ENCODE data around the gene MAP3K8. TPM values are rescaled to one million over a fixed set of nuclear protein-coding genes. Genes with fewer than 3 reads are reported as not detected.

MAP3K8 gene
- total and polyA plus RNA-seq, 2 of the 8 experiments (the other 6 are each of a cell fraction or from before 2014, with no cell fraction given): 5.6 to 6.0 TPM

DNA sequence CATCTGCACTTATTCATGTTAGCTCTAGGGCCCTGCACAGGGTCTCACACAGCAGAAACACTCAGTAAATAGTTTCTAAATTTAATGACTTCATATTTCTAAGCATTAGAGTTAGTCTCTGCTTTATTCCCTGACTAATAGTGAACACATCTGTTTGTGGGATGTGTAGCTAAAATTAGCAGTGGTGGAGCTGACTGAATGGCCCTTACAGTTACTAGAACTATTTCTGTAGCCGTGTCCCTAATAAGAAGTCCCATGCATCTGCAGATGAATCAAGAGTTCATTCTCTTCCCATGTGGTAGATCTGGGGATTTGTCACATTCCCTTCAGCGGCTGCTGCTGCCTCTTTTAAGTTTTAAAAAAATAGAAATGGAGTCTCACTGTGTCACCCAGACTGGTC, 11.7 kb downstream of the MAP3K8 start (continued):
- TF ChIP-seq, protein P1, sequence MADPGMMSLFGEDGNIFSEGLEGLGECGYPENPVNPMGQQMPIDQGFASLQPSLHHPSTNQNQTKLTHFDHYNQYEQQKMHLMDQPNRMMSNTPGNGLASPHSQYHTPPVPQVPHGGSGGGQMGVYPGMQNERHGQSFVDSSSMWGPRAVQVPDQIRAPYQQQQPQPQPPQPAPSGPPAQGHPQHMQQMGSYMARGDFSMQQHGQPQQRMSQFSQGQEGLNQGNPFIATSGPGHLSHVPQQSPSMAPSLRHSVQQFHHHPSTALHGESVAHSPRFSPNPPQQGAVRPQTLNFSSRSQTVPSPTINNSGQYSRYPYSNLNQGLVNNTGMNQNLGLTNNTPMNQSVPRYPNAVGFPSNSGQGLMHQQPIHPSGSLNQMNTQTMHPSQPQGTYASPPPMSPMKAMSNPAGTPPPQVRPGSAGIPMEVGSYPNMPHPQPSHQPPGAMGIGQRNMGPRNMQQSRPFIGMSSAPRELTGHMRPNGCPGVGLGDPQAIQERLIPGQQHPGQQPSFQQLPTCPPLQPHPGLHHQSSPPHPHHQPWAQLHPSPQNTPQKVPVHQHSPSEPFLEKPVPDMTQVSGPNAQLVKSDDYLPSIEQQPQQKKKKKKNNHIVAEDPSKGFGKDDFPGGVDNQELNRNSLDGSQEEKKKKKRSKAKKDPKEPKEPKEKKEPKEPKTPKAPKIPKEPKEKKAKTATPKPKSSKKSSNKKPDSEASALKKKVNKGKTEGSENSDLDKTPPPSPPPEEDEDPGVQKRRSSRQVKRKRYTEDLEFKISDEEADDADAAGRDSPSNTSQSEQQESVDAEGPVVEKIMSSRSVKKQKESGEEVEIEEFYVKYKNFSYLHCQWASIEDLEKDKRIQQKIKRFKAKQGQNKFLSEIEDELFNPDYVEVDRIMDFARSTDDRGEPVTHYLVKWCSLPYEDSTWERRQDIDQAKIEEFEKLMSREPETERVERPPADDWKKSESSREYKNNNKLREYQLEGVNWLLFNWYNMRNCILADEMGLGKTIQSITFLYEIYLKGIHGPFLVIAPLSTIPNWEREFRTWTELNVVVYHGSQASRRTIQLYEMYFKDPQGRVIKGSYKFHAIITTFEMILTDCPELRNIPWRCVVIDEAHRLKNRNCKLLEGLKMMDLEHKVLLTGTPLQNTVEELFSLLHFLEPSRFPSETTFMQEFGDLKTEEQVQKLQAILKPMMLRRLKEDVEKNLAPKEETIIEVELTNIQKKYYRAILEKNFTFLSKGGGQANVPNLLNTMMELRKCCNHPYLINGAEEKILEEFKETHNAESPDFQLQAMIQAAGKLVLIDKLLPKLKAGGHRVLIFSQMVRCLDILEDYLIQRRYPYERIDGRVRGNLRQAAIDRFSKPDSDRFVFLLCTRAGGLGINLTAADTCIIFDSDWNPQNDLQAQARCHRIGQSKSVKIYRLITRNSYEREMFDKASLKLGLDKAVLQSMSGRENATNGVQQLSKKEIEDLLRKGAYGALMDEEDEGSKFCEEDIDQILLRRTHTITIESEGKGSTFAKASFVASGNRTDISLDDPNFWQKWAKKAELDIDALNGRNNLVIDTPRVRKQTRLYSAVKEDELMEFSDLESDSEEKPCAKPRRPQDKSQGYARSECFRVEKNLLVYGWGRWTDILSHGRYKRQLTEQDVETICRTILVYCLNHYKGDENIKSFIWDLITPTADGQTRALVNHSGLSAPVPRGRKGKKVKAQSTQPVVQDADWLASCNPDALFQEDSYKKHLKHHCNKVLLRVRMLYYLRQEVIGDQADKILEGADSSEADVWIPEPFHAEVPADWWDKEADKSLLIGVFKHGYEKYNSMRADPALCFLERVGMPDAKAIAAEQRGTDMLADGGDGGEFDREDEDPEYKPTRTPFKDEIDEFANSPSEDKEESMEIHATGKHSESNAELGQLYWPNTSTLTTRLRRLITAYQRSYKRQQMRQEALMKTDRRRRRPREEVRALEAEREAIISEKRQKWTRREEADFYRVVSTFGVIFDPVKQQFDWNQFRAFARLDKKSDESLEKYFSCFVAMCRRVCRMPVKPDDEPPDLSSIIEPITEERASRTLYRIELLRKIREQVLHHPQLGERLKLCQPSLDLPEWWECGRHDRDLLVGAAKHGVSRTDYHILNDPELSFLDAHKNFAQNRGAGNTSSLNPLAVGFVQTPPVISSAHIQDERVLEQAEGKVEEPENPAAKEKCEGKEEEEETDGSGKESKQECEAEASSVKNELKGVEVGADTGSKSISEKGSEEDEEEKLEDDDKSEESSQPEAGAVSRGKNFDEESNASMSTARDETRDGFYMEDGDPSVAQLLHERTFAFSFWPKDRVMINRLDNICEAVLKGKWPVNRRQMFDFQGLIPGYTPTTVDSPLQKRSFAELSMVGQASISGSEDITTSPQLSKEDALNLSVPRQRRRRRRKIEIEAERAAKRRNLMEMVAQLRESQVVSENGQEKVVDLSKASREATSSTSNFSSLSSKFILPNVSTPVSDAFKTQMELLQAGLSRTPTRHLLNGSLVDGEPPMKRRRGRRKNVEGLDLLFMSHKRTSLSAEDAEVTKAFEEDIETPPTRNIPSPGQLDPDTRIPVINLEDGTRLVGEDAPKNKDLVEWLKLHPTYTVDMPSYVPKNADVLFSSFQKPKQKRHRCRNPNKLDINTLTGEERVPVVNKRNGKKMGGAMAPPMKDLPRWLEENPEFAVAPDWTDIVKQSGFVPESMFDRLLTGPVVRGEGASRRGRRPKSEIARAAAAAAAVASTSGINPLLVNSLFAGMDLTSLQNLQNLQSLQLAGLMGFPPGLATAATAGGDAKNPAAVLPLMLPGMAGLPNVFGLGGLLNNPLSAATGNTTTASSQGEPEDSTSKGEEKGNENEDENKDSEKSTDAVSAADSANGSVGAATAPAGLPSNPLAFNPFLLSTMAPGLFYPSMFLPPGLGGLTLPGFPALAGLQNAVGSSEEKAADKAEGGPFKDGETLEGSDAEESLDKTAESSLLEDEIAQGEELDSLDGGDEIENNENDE (IDR thresholded peaks at IDR 0.05; ENCODE audit: insufficient replicate concordance, low read length): no peak
- TF ChIP-seq CBX8 (IDR thresholded peaks at IDR 0.05; ENCODE audit: borderline replicate concordance, low read depth, low read length) (no peak), ZNF274 (IDR thresholded peaks at IDR 0.05; ENCODE audit: borderline replicate concordance, extremely low read depth, low read length) (no peak), RBBP5 (IDR thresholded peaks at IDR 0.05; ENCODE audit: borderline replicate concordance, low read depth, low read length) (no peak), PHF8 (conservative IDR thresholded peaks at IDR 0.05; ENCODE audit: low read depth, low read length) (no peak), CTBP2 (IDR thresholded peaks at IDR 0.05; ENCODE audit: borderline replicate concordance, insufficient read depth, insufficient read length, low read length) (no peak), BACH1 (IDR thresholded peaks at IDR 0.05; ENCODE audit: low read length) (no peak), ATF2 (IDR thresholded peaks at IDR 0.05; ENCODE audit: low read length) (no peak), JUND (IDR thresholded peaks at IDR 0.05; ENCODE audit: low read length) (no peak), MAX (IDR thresholded peaks at IDR 0.05) (no peak)

All from H1 (cell line).